GM21619 (cell line): ENCODE measurements around the gene RIPOR3.
"Not testable (repeated sequence)": the region's sequence is repeated elsewhere in the genome, so short reads cannot be mapped to it uniquely, and the experiment has no call there.

Source experiments
- ATAC-seq: cut with Tn5 transposase; IDR thresholded peaks from one replicate; pipeline ENCODE4 v1.9.1; 2021; ENCODE audit not compliant: unreplicated experiment

RIPOR3 gene

DNA sequence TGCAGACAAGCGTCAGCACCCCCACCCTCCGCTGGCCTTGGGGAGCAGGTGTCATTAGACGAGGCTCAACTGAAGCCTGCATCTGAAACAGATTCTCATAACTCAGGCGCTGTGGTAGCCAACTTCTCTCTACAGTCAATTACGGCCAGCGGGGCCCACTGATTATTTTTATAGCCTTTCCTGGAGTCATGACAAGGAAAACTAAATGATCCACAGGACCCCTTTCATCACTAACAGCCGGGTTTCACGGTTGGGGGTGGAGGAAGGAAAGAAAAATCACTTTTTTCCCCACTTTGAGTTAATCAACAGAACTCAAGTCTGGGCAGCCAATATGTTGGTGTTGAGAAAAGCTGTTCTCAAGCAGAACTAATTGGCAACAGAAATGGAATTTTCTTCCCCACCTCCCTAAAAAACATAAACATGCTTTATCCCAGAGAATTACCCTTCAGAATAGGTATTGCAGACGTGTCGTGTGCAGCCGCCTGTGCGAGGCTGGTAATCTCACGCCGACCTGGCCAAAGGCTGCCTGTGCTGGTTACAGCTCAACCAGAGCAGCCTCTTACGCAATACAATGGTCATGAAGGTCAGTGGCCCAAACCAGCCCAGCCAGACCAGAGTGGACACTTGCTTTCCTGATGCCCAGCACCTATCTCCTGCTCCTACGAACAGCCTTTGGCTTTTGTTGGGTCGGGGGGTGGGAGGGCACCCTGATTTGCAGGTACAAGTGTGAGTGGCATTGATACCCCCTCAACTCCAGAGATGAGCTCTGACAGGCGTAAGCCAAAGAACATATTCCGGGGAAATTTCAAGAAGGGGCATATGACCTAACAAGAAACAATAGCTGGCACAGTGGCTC, 11.0 kb downstream of the RIPOR3 start:
- no peak for ATAC-seq

DNA sequence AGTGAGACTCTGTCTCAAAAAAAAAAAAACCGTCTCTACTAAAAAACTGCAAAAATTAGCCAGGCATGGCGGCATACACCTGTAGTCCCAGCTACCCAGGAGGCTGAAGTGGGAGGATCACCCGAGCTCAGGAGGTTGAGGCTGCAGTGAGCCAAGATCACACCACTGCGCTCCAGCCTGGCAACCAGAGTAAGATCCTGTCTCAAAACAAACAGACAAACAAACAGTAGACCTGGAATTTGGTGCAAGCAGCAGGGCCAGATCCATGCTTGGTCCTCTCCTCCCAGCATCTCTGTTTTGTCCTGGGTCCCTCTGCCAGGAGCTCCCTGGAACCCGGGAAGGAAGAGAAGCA, 11.6 kb downstream of the RIPOR3 start:
- ATAC-seq, result no peak

DNA sequence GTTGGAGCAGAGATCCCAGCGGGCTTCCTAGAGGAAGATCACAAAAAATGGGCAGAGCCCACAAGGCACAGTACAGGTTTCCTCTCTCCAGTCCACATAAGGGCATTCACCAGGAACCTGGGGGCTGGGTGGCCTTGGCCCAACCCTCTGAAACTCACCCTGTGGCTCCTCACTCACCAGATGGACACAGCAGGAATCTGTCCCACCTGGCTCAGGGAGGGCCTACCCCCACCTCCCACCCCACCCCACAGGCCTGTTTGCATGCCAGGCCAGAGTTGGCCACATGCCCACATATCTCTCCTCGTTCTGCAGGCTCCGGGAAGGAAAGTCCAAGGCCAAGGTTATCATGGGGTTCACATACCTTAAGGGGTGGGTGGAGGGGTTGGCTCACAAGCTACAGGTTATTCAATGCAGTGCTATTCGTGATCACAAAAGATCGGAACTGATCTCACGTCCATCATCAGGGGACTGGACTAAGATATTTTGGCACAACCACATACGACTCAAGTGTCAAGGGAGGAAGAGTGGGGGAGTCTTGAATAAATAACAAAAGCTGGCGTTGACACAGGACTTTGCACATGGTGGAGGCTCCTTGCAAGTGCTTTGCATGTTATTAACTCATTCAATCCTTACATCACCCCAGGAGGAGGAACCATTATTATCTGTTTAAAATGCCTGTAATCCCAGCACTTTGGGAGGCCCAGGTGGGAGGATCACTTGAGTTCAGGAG, 13.0 kb downstream of the RIPOR3 start:
- ATAC-seq, result no peak

DNA sequence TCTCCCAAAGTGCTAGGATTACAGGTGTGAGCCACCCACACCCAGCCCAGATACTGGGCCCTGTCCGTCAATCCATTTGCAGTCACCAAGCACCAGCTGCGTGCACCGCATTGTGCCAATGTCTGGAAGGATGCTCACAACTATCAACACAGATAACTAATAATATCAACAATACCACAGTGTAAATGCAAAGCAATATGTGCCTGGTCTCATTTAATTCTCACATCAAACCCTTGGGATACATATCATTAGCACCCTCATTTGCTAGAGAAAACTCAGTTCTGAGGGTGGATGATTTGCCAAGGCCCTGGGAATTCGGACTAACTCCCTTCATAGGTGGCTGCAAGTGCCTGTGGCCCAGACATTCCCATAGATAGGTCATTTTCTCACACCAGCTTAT, 14.5 kb downstream of the RIPOR3 start:
- ATAC-seq, result no peak

DNA sequence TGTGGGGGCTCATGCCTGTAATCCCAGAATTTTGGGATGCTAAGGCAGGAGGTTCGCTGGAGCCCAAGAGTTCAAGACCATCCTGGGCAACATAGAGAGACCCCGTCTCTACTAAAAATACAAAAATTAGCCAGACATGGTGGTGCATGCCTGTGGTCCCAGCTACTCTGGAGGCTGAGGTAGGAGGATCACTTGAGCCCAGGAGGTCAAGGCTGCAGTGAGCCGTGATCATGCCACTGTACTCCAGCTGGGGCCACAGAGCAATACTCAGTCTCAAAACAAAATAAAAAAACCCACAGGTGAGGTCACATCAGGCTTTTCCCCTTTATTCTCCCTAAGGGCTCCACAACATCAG, 15.0 kb downstream of the RIPOR3 start:
- not testable (repeated sequence) for ATAC-seq

DNA sequence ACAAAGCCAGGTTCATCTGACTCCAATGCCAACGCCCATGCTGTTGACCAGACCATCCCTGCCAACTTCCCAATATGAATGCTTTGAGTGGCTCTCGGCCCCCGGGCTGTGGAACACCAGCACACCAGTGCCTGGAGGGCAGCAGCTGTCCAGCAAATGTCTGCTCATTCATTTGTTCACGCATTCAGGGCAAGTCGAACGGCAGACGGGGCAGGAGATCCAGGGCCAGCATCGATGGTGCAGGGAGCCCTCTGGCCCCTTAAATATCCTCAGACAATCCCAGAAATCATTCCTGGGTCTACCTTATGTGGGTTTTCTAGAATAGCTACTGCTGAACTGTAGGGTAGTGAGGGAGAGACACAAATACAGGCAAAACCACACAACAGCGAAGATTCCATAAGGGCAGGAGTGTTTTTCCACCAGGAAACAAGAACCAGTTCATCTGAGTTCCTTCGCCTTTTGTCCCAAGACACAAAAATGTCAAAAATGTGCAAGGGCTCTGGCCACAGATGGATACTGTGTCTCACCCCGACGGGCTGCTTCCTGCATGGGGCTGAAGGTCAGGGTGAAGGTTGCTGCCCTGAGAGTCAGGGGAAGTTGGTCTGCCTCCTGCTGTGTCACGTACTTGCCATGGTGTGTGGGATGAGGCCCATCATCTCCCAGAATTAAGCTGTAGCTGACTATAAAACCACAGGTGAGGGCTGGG, 15.5 kb downstream of the RIPOR3 start:
- no peak for ATAC-seq

DNA sequence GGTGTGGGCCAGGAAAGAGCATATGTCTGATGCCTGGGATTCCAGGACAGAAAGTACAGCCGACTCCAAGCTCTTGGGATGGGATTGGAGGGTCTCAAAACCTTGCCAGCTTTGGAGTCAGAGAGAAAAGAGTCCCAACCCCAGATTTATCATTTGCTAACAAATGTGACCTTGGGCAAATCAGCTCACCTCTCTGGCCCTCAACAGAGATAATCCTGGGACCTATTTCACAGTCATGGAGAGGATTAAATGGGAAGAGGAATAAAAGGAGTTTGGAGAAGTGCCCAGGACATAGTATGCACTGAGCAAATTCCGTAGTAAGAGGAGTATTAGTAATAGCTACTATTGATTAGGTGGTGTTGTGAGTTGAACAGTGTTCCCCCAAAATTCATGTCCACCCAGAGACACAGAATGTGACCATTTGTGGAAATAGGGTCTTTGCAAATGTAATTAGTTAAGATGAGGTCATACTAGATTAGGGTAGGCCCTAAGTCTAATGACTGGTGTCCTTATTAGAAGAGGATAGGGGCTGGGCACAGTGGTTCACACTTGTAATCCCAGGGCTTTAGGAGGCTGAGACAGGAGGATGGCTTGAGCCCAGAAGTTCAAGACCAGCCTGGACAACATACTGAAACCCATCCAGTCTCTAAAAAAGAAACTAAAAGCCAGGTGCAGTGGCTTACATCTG, 17.1 kb downstream of the RIPOR3 start:
- no peak for ATAC-seq

DNA sequence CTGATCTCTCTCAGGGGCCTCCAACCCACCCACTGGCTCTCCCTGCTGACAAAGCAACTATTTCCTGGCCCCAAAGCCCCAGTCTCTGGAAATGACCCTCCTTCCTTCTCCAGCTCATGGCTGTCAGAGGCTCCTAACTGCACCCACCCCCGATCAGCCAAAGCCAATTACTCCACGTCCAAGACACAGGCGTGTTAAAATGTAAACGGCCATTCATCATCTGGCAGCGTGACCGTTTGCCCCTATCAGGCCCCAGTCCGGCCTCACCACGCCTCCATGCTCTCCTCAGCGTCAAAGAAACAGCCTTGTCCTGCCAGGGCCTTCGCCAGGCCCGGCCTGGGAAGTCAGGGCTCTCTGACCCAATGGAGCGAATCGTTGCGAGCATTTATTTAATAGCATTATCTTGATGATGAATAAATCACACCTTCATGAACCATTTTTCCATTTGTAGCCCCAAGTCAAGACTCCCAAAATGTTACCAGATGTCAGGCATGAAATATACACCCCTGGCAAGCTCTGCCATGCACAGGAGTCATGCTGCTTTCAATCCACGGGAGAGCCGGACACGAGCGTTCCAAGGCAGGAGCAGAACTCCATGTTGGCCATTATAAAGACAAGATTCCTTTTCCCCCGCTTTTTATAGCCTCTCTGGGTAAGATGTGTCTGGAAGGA, 17.7 kb downstream of the RIPOR3 start:
- no peak for ATAC-seq

DNA sequence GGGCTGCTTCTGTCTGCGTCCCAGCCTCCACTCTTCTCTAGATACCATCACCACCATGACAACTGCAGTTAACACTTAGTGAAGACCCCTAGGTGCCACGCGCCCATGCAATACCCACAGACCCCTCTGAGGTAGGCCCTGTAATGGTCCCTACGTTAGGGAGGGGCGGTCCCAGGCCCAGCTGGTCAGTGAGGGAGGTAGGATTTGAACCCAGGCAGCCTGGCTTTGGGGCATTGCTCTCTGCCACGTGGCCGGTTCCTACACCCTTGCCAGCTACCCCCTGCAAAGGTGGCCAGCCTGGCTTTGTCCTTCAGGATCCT, 18.2 kb downstream of the RIPOR3 start:
- no peak for ATAC-seq

DNA sequence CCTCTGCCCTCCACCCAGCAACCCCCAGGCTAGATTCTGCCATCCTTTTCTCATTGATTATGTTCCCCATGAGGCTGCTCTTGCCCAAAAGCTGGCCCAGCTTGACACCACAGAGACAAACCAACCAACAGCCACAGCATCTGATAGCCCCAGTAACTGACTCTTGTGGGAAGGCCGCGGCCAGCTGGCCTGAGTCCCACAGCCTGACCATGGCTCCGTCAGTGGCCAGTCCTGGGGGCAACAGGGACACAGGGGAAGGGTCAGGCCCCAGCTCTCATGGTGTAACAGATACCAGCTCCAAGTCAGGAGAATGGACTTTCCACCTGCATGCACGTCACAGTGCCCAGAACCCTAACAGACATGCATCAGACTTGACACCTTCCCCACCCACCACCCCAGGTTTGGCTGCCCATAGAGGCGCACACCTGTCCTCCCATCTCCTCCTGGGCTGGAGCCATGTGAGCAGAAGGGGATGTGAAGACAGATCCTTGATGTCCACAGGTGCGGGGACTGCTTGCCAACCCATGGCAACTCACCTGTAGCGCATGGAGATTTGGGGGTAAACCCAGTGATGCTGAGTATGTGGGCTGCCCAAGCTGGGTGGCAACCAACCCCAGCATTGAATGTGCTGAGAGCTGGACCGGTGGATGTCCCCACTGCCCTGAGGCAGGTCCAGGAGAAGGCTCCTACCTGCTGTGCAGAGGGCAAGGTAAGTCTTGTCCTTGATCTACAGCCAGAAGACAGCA, 18.8 kb downstream of the RIPOR3 start:
- no peak for ATAC-seq

DNA sequence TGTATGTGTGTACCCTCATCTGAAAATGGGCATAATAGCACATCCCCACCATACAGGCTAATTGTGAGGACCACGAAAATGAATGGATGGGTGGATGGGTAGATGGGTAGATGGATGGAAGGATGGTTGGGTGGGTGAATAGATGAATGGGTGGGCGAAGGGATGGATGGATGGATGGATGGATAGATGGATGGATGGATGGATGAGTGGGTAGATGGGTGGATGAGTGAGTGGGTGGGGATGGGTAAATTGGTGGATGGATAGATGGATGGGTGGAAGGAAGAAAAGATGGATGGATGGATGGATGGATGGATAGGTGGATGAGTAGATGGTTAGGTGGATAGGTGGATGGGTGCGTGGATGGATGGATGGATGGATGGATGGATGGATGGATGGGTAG, 19.7 kb downstream of the RIPOR3 start:
- no peak for ATAC-seq

DNA sequence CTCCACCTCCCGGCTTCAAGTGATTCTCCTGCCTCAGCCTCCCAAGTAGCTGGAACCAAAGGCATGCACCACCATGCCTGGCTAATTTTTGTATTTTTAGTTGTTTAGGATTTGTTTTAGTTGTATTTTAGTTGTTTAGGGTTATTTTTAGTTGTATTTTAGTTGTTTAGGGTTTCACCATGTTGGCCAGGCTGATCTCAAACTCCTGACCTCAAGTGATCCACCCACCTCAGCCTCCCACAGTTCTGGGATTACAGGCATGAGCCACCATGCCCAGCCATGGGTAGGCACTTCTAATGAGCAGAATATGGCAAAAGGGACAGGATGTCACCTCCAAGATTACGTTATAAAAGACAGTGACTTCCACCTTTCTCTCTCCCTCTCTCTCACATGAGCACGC, 20.3 kb downstream of the RIPOR3 start:
- not testable (repeated sequence) for ATAC-seq

DNA sequence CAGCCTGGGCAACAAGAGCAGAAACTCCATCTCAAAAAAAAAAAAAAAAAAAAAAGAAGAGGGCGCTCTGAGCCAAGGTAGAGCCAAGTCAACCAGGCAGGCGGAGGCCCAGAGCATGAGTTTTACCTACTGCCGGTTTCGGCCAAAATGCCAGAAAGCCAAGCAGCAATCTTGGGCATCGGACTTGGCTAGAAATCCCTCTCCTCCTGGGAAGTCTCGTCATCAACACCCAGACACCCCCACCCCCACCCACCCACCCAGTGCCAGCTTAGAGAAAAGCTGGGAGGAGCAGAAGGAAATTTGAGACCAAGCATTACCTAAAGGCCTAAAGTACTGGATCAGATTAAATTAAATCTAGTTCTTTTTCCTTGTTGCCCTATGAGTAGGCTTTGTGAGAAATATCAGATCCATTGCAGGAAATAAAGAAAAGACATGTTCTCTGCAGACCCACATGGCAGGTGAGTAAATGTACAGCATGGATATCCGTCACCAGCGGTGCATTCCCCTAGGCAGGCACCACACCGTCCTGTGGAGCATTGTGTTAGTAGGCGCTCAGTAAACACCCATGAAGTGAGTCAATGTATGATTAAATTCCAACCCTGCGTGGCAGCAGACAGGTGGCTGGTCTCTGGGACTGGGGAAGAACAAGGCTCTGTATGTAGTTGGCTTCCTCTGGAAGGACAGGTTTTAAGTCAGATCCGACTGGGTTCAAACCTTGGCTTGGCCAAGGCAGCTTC, 21.0 kb downstream of the RIPOR3 start:
- ATAC-seq, result no peak

DNA sequence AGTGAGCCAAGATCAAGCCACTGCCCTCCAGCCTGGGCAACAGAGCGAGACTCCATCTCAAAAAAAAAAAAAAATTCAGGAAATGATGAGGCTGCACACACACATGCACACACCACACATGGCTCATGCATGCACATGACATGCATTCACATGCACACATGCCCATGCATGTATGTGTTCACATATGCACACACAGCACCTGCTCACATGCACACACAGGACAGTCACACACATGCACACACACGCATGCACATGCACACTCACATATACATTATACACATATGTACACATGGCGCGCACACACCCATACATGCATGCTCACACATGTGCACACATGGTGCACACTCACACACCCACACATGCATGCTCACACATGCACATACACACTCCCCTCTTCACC, 22.5 kb downstream of the RIPOR3 start:
- ATAC-seq, result no peak

DNA sequence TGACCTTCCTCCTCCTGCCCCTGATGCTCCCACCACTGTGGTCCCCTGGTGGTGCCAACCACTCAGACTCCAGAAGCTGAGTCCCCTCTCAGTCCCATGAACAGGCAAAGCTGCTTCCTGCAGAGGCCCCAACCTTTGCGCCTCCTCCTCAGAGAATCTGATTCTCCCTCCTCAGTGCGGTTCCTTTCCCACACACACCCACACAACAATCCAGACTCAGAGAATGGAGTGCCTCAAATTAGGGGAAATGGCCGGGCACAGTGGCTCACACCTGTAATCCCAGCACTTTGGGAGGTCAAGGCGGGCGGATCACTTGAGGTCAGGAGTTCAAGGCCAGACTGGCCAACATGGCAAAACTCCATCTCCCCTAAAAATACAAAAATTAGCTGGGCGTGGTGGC, 23.0 kb downstream of the RIPOR3 start:
- no peak for ATAC-seq

DNA sequence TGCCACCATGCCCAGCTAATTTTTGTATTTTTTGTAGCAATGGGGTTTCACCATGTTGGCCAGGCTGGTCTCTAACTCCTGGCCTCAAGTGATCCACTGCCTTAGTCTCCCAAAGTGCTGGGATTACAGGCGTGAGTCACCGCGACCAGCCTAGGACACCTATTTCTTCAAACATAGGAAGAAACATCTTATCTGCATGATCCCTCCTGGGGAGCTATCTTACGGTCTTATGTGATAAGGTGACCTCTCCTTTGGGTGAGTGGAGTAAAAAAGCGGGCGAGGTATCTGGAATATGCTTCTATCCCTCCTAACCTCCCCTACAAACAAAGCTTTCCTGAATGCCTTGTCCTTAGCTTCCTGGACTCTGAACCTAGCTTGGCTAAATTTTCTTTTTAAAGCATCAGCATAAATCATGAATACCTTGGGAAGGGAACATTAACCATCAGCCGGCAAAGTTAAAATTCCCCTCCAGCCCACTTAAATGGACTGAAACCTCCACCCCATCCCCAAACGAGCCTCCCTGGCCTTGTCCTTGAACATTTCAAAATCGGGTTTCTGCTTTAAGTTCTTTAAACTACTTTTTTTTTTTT, 24.5 kb downstream of the RIPOR3 start:
- ATAC-seq, result no peak

DNA sequence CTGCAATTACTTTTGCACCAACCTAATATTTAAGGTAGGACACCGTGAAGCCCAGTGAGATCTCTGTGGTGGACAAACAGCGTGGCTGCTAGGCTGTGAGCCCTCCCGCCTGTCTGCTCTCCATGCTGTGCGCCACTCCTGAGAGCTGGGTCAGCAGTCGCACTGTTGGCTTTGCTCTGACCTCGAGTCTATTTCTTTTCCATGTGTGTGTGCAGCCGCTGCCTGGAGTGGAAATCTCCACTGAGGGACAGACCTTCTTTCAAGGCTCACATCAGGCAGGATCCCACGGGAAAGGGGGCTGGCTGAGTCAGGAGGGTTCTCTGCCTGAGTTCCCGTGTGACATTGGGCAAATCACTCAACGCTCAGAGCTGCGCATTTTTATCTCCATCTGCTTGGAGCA, 27.1 kb downstream of the RIPOR3 start:
- ATAC-seq, result no peak

DNA sequence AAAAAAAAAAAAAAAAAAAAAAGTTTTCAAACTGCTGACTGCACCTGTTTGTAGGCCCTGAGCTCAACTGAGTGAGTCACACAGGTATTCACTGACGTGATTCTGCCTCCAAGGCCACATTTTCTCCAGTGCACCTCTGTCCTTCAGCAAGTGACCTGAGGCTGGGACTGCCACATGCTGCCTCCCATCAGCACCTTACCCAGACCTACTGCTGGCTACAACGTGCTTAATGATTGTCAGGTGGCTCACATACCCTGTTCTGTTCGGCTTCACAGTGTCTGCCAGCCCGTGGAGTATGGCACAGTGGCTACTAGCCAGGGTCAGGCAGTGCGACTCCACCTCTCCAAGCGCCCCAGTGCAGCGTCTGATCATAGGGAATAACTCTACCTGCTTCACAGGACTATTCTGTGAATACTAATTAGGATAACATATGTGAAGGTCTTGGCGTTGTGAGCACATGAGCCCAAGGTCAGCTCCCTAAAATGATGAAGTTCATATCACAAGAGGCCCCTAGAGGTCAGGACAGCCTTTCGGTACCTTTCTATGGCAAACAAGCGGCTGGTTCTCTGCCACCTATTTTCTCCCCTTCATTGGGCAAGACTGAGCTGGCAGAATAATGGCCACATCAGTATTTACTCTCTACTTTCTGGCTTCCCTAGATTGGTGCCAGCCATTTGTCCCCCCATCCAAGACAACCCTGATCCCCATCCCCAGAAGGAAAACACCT, 28.1 kb downstream of the RIPOR3 start:
- no peak for ATAC-seq
